ENCODE results near the gene CIAO2B. TPM values are rescaled to one million over a fixed set of nuclear protein-coding genes. Genes with fewer than 3 reads are reported as not detected.

The CIAO2B gene
- polyA plus RNA-seq, 3 donors, result 121 to 140 (median 132) TPM

DNA sequence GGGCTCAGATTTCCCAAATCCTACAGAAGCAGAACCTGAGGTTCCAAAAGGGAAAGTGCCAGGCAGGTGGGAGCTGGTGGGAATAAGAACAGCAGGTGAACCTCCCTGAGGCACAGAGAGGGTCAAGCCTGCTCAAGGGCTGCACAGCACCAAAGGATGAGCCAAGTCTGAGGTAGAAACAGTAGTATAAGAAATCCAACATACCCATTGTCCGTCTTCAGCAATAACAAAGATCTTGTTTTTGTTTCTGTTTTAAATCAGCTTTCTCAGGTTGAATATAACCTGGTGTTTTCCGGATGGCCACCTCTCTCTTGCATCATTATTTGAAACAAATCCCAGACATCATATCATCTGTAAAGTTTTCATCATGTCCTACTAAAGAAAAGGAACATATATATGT lies 16.2 kb upstream of the CIAO2B start:
- peaks cover 2 to 3% of the 10 kb centered on the region in 2 donors for H3K36me3 Mint-ChIP-seq
- peaks cover 52 to 56% (median 55%) of the 10 kb centered on the region in 3 donors for H3K27me3 Mint-ChIP-seq (ENCODE audit: low read depth in 3 of 3)
- peaks cover 17 to 18% of the 10 kb centered on the region in 2 donors for H3K4me1 ChIP-seq (ENCODE audit: control insufficient read depth in 1 of 2, insufficient read depth in 2 of 2, low read length in 2 of 2)
- no peaks in the 10 kb centered on the region for H3K36me3 ChIP-seq (replicated peaks in 1 of 2; ENCODE audit: control insufficient read depth in 1 of 2, insufficient read depth in 2 of 2, low read length in 2 of 2)
- no peak overlapping the region for H3K27ac ChIP-seq (ENCODE audit: low read depth in 1 of 2, low read length in 2 of 2)
- TF ChIP-seq, protein P1, sequence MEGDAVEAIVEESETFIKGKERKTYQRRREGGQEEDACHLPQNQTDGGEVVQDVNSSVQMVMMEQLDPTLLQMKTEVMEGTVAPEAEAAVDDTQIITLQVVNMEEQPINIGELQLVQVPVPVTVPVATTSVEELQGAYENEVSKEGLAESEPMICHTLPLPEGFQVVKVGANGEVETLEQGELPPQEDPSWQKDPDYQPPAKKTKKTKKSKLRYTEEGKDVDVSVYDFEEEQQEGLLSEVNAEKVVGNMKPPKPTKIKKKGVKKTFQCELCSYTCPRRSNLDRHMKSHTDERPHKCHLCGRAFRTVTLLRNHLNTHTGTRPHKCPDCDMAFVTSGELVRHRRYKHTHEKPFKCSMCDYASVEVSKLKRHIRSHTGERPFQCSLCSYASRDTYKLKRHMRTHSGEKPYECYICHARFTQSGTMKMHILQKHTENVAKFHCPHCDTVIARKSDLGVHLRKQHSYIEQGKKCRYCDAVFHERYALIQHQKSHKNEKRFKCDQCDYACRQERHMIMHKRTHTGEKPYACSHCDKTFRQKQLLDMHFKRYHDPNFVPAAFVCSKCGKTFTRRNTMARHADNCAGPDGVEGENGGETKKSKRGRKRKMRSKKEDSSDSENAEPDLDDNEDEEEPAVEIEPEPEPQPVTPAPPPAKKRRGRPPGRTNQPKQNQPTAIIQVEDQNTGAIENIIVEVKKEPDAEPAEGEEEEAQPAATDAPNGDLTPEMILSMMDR (IDR thresholded peaks at IDR 0.05), result no peak
- H3K27me3 ChIP-seq (ENCODE audit: control insufficient read depth in 2 of 2, insufficient read depth in 2 of 2, low read length in 2 of 2), result peaks cover 27 to 50% of the 10 kb centered on the region in 2 donors
- DNase-seq, result no peak
- peaks cover 22% of the 10 kb centered on the region for H3K4me1 Mint-ChIP-seq
- no peak overlapping the region for H3K4me3 ChIP-seq (replicated peaks in 1 of 3; ENCODE audit: low read depth in 2 of 3, low read length in 3 of 3)
- no peak overlapping the region for H2AFZ ChIP-seq (ENCODE audit: insufficient read depth, low read depth, low read length, poor library complexity, severe bottlenecking)
- H3K9ac ChIP-seq (ENCODE audit: insufficient read depth, low read length, poor library complexity, severe bottlenecking), result no peak overlapping the region
- H3K27ac Mint-ChIP-seq, result no peak overlapping the region
- H3K9me3 Mint-ChIP-seq, result peaks cover 0 to 16% (median 9%) of the 10 kb centered on the region in 7 donors
- WGBS (ENCODE audit: insufficient coverage), result no CpG with 5 or more reads among the region's 2 CpGs
- H3K9me3 ChIP-seq (replicated peaks in 1 of 2; ENCODE audit: control insufficient read depth in 1 of 2, insufficient read depth in 1 of 2, low read length in 2 of 2), result peaks cover 0 to 10% of the 10 kb centered on the region in 2 donors
- no peaks in the 10 kb centered on the region for H4K20me1 ChIP-seq (ENCODE audit: insufficient read depth, low read length)
- H3K4me3 Mint-ChIP-seq, result peak overlapping the region in 1 of 2 donors; percentile 66
- H3K79me2 ChIP-seq (ENCODE audit: insufficient read depth, low read length), result no peaks in the 10 kb centered on the region
- intact Hi-C loops (cut with micrococcal nuclease), result no loop called here
- H3K4me2 ChIP-seq (replicated peaks; ENCODE audit: extremely low read depth, low read length, poor library complexity, severe bottlenecking), result no peak overlapping the region

DNA sequence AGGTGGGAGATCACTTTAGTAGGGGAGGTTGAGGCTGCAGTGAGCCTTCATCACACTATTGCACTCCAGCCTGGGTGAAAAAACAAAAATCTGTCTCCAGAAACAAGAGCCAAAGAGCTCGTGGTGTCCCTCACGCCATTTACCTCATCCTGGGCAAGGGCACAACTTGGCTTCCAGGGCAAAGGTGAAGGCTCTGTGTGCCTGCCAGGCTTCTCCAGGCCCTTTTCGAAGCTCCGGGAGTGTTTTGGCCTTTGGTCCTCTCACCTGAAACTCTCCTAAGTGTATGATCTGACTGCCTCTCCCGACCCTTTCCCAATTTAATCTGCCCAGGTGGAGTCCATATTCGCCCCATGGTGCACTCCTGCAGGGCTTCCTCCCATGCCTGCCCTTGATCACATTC lies 15.3 kb upstream of the CIAO2B start:
- Histone ChIP-seq H3K36me3 (replicated peaks in 1 of 2; ENCODE audit: control insufficient read depth in 1 of 2, insufficient read depth in 2 of 2, low read length in 2 of 2) (no peaks in the 10 kb centered on the region), H3K4me1 (ENCODE audit: control insufficient read depth in 1 of 2, insufficient read depth in 2 of 2, low read length in 2 of 2) (peaks cover 17 to 18% of the 10 kb centered on the region in 2 donors), H3K4me3 (replicated peaks in 1 of 3; ENCODE audit: low read depth in 2 of 3, low read length in 3 of 3) (no peak overlapping the region), H3K9ac (ENCODE audit: insufficient read depth, low read length, poor library complexity, severe bottlenecking) (no peak overlapping the region), H4K20me1 (ENCODE audit: insufficient read depth, low read length) (no peaks in the 10 kb centered on the region), H3K27ac (ENCODE audit: low read depth in 1 of 2, low read length in 2 of 2) (no peak overlapping the region), H3K4me2 (replicated peaks; ENCODE audit: extremely low read depth, low read length, poor library complexity, severe bottlenecking) (no peak overlapping the region), H2AFZ (ENCODE audit: insufficient read depth, low read depth, low read length, poor library complexity, severe bottlenecking) (no peak overlapping the region), H3K27me3 (ENCODE audit: control insufficient read depth in 2 of 2, insufficient read depth in 2 of 2, low read length in 2 of 2) (peaks cover 27 to 50% of the 10 kb centered on the region in 2 donors), H3K9me3 (replicated peaks in 1 of 2; ENCODE audit: control insufficient read depth in 1 of 2, insufficient read depth in 1 of 2, low read length in 2 of 2) (peaks cover 0 to 10% of the 10 kb centered on the region in 2 donors), H3K79me2 (ENCODE audit: insufficient read depth, low read length) (no peaks in the 10 kb centered on the region)
- intact Hi-C loops (cut with micrococcal nuclease), result no loop called here
- Mint-ChIP-seq H3K4me3 (peak overlapping the region in 1 of 2 donors; percentile 98), H3K9me3 (peaks cover 0 to 16% (median 9%) of the 10 kb centered on the region in 7 donors), H3K27me3 (ENCODE audit: low read depth in 3 of 3) (peaks cover 52 to 58% (median 55%) of the 10 kb centered on the region in 3 donors), H3K4me1 (peaks cover 22% of the 10 kb centered on the region), H3K36me3 (peaks cover 2 to 3% of the 10 kb centered on the region in 2 donors), H3K27ac (no peak overlapping the region)
- TF ChIP-seq, protein P1 (IDR thresholded peaks at IDR 0.05), result no peak
- WGBS (ENCODE audit: insufficient coverage), result 77% methylated on average over 5 of the region's 6 CpGs
- DNase-seq, result no peak
